ENCODE measurements around the gene CCDC85B. TPM values are rescaled to one million over a fixed set of nuclear protein-coding genes. Genes with fewer than 3 reads are reported as not detected.
"Not testable (repeated sequence)": the region's sequence is repeated elsewhere in the genome, so short reads cannot be mapped to it uniquely, and the experiment has no call there.

The CCDC85B gene
- total RNA-seq, 4 donors from 2014 or later = 63.5 to 99.5 (median 84.6) TPM

DNA sequence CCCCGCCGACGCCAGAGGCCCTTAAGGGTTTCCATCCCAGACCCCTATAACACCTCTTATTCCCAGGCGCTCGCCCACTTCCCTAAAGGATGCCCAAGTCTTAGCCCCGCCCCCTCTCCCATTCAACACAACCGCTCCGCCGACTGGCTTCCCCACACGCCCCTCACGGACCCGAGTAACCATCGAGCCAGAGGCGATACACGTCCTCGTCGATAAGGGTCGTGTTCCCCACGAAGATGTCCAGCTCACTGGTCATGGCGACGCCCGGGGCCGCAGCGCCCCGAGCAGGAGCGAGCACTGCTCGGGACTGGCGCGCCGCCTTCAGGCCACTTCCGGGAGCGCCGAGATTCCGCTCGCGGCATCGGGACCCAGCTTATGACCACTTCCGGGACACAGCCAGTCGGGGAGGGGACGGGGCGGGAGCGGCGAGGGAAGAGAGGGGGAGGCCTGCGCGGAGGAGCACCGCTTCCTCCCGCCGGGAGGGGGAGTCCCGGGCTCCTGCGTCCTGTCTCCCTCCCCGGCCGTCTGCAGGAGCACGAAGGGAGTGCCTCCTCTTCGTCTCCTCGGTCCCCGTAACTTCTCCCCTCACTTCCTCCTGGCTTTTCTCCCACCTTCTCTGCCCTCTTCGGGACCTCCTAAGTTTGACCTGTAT lies 2.2 kb upstream of the CCDC85B start, which contains the start of gene FIBP:
FIBP (minus strand) TSS at position 309 of the 652 bp plus-strand sequence; CDS start at position 256, 53 bp downstream.
- Histone ChIP-seq H3K9me3 (no peaks in the 10 kb centered on the region), H3K36me3 (peaks cover 0 to 35% (median 29%) of the 10 kb centered on the region in 4 donors), H3K27ac (replicated peaks in 1 of 4) (peak within 1 kb of the TSS; percentile 96 to 100 (median 98)), H3K4me1 (peaks cover 43 to 83% (median 70%) of the 10 kb centered on the region in 4 donors), H3K4me3 (peak within 1 kb of the TSS; percentile 71 to 84 (median 78)), H3K27me3 (no peaks in the 10 kb centered on the region)
- under 1% methylated on average over 24 of the region's 57 CpGs for whole genome bisulfite sequencing
- TF ChIP-seq POLR2AphosphoS5 (IDR thresholded peaks at IDR 0.05) (peak; percentile 90 to 99), POLR2A (IDR thresholded peaks at IDR 0.05; ENCODE audit: low read depth) (peak; percentile 85), EP300 (IDR thresholded peaks at IDR 0.05) (no peak)
- TF ChIP-seq, protein P1, sequence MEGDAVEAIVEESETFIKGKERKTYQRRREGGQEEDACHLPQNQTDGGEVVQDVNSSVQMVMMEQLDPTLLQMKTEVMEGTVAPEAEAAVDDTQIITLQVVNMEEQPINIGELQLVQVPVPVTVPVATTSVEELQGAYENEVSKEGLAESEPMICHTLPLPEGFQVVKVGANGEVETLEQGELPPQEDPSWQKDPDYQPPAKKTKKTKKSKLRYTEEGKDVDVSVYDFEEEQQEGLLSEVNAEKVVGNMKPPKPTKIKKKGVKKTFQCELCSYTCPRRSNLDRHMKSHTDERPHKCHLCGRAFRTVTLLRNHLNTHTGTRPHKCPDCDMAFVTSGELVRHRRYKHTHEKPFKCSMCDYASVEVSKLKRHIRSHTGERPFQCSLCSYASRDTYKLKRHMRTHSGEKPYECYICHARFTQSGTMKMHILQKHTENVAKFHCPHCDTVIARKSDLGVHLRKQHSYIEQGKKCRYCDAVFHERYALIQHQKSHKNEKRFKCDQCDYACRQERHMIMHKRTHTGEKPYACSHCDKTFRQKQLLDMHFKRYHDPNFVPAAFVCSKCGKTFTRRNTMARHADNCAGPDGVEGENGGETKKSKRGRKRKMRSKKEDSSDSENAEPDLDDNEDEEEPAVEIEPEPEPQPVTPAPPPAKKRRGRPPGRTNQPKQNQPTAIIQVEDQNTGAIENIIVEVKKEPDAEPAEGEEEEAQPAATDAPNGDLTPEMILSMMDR (IDR thresholded peaks at IDR 0.05) = peak; percentile 62 to 87 (median 86)
- DNase-seq (ENCODE audit: extremely low spot score) = peak; percentile 99
- intact Hi-C loops (cut with DNase I) = loop anchor here (1.0 to 5.0 kb wide), 3 partner anchors 30 to 114 kb away; partner anchors contain the start of genes BANF1, EIF1AD and SART1

DNA sequence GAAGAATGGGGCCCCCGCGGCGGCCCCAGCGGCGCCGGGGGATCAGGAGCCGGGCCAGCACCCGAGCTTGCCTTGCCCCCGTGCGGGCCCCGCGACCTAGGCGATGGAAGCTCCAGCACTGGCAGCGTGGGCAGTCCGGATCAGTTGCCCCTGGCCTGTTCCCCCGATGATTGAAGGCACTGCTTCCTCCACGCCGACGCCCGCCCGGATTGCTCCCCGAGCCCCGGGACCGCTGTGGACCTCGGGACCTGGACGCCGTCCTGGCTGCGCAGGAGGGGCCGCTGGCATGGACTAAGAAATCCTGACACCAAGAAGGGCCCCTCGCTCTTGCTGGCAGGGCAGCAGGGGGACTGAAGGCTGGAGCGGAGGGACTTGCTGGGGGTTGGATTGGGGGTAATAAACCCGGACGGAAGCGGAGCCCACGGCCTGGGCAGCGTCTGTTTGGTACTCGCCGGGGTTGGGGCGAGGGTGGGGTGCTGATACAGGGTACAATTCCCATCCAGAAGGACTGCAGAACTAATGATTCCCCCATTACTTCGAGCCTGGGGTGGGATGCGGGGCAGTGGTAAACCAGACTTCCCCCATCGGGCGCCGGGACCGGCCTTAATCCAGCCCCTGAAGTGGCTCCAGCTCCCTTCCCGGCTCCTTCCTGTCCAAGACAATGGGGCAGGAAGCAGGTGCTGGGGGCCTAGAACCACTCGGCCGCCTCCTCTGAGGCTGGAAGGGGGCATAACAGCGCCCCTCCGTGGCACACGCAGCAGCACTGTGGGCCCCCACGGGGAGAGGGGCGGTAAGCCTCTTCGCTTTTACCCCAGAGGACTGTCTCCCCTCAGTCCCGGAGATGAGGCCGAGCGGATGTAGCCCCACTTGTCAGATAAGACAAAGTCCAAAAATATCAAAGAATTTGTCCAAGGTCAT lies 1.0 kb downstream of the CCDC85B start:
- peak overlapping the region; percentile 71 to 84 (median 82) for H3K4me3 ChIP-seq
- H3K27ac ChIP-seq (replicated peaks in 1 of 4) = peak overlapping the region; percentile 96 to 100 (median 98)
- H3K27me3 ChIP-seq = no peaks in the 10 kb centered on the region
- no peak for DNase-seq (ENCODE audit: extremely low spot score)
- no peaks in the 10 kb centered on the region for H3K9me3 ChIP-seq
- intact Hi-C loops (cut with DNase I) = no loop called here
- 9% methylated on average over 33 of the region's 57 CpGs for WGBS
- H3K36me3 ChIP-seq = peaks cover 0 to 6% (median 2%) of the 10 kb centered on the region in 4 donors
- peaks cover 52 to 72% (median 67%) of the 10 kb centered on the region in 4 donors for H3K4me1 ChIP-seq
- peak; percentile 71 to 75 for TF ChIP-seq POLR2AphosphoS5 (IDR thresholded peaks at IDR 0.05)
- no peak for TF ChIP-seq POLR2A (IDR thresholded peaks at IDR 0.05; ENCODE audit: low read depth)
- no peak for TF ChIP-seq EP300 (IDR thresholded peaks at IDR 0.05)
- TF ChIP-seq, protein P1 (IDR thresholded peaks at IDR 0.05) = peak; percentile 20 to 38 (median 35)

DNA sequence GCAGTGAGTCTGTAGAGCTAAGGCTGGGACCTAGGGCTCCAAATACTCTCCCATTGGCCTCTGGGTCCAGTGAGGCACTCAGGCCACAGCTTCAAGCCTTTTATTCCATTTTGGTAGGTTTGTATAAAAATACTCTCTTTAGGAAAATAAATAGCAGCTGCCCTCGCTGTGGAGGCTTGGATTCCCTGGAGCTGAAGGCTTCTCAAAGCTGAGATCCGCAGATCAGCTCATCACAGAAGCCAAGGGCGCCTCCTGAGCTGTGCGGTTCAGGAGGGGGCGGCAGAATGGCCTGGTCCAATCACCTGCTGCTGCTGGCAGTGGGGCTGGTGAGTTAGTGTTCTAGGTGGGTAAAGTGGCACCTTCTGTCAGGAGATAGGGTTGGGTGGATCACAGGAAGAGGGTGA lies 1.7 kb downstream of the CCDC85B start:
- Histone ChIP-seq H3K4me1 (peaks cover 49 to 65% (median 62%) of the 10 kb centered on the region in 4 donors), H3K27ac (replicated peaks in 1 of 4) (peak overlapping the region; percentile 96 to 100 (median 98)), H3K4me3 (peak overlapping the region; percentile 71 to 84 (median 82))
- 36% methylated on average over 4 of the region's 5 CpGs for WGBS
- H3K9me3 ChIP-seq; H3K27me3 ChIP-seq; DNase-seq (ENCODE audit: extremely low spot score); H3K36me3 ChIP-seq; intact Hi-C loops (cut with DNase I): not testable (repeated sequence)

DNA sequence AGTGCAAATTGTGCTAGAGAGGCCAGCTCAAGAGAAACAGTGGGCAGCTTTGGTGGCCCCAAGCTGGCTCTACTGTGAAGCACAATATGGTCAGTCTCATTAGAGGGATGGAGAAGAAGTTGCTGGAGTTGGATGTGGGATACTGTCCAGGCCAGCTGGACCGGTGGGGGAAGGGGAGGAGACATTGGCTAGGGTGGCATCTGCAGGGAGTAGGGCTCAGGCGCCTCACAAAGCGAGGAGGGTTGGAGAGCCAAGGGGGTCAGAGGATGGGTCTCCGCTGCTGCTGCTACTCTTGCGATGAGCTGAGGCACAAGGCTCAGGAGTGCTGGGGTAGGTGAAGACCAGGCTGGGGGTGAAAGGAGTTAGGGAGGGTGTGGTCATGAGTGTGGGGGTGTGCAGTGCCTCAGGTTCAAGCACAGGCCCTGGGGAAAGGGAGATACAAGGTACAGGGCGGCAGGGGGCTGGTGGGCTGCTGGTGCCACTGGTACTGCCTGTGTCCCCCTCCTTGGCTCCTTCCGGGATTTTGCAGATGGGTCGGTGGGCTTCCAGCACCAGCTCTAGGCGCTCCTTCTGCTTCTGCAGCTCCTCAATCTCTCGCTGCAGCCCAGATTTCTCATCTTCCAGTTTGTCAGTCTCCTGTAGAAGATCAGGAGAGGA lies 2.3 kb downstream of the CCDC85B start:
- no peaks in the 10 kb centered on the region for H3K27me3 ChIP-seq
- H3K4me3 ChIP-seq = peak overlapping the region in 3 of 4 donors; percentile 30 to 84 (median 84)
- TF ChIP-seq POLR2A (IDR thresholded peaks at IDR 0.05; ENCODE audit: low read depth) = no peak
- TF ChIP-seq, protein P1 (IDR thresholded peaks at IDR 0.05) = no peak
- TF ChIP-seq POLR2AphosphoS5 (IDR thresholded peaks at IDR 0.05) = no peak
- no peak for TF ChIP-seq EP300 (IDR thresholded peaks at IDR 0.05)
- H3K9me3 ChIP-seq = no peaks in the 10 kb centered on the region
- WGBS = 72% methylated on average over 10 of the region's 10 CpGs
- no peaks in the 10 kb centered on the region for H3K36me3 ChIP-seq
- intact Hi-C loops (cut with DNase I) = no loop called here
- no peak for DNase-seq (ENCODE audit: extremely low spot score)
- peak overlapping the region; percentile 96 to 100 (median 98) for H3K27ac ChIP-seq (replicated peaks in 1 of 4)
- H3K4me1 ChIP-seq = peaks cover 43 to 58% (median 55%) of the 10 kb centered on the region in 4 donors

Measured in esophagus muscularis mucosa (tissue), 4 donors.